ENCODE data around the gene GAB1.

GAB1 gene

DNA sequence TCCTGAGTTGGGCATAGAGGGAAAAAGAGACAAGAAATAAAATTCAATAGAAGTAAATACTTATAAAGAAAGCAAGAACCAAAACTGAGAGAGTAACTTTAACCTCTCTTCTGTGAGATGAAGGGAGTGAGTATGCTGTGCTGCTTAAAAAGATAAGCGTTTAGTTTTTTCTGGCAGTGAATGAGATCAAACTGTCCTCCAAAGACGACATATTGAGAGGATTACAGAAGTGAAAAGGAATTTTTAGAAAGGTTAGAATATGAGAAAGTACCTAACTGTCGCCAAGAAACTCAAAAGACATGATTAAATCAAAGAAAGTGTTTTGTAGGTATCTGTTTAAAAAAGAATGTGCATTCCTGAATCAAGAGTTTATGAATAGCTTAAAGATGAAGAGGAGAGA, 16.0 kb downstream of the GAB1 start:
- TF ChIP-seq, protein P1, sequence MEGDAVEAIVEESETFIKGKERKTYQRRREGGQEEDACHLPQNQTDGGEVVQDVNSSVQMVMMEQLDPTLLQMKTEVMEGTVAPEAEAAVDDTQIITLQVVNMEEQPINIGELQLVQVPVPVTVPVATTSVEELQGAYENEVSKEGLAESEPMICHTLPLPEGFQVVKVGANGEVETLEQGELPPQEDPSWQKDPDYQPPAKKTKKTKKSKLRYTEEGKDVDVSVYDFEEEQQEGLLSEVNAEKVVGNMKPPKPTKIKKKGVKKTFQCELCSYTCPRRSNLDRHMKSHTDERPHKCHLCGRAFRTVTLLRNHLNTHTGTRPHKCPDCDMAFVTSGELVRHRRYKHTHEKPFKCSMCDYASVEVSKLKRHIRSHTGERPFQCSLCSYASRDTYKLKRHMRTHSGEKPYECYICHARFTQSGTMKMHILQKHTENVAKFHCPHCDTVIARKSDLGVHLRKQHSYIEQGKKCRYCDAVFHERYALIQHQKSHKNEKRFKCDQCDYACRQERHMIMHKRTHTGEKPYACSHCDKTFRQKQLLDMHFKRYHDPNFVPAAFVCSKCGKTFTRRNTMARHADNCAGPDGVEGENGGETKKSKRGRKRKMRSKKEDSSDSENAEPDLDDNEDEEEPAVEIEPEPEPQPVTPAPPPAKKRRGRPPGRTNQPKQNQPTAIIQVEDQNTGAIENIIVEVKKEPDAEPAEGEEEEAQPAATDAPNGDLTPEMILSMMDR (IDR thresholded peaks at IDR 0.05; ENCODE audit: low read depth, low read length): no peak

DNA sequence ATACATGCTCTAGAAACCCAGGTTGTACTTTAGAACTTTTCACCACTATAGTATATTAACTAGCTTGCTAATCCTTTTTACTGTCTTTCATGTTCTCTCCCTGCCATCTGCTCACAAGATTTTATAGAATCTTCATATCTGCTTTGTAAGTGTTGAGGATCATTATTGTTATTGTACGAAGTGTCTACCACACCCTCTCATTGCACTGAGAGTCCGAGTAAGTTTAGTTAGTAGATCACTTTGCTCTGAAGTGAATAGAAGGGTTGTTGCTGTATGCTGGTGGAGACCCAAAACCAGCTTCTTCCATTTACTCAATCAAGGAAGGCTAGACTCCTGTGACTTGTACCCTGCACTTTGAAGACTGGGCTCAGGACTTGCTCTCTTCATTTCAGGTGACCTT, 17.1 kb downstream of the GAB1 start:
- TF ChIP-seq, protein P1 (IDR thresholded peaks at IDR 0.05; ENCODE audit: low read depth, low read length): no peak
- DNase-seq (ENCODE audit: extremely low read depth, low read depth): no peak

More for the DNA sequence above, 16.0 kb downstream of the GAB1 start:
- DNase-seq (ENCODE audit: extremely low read depth, low read depth): no peak

DNA sequence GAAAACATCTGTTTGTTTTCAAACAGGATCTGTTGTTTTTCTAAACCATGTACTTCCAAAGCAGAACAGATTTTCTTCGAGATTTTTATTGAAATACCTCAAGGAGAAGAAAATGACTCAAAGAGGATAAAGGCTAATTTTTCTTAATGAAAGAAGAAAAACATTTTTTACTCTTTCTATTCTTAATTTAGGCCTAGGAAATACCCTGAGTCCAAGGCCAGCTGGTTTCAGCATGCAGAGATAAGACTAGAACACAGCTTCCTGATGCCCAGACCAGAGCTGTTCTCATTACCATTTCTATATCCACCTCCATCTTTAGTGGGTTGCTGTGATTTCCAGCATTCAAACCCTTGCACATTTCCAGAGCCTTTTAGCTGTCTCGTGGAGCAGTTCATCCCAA, 18.3 kb downstream of the GAB1 start:
- TF ChIP-seq, protein P1 (IDR thresholded peaks at IDR 0.05; ENCODE audit: low read depth, low read length): no peak
- DNase-seq (ENCODE audit: extremely low read depth, low read depth): no peak

DNA sequence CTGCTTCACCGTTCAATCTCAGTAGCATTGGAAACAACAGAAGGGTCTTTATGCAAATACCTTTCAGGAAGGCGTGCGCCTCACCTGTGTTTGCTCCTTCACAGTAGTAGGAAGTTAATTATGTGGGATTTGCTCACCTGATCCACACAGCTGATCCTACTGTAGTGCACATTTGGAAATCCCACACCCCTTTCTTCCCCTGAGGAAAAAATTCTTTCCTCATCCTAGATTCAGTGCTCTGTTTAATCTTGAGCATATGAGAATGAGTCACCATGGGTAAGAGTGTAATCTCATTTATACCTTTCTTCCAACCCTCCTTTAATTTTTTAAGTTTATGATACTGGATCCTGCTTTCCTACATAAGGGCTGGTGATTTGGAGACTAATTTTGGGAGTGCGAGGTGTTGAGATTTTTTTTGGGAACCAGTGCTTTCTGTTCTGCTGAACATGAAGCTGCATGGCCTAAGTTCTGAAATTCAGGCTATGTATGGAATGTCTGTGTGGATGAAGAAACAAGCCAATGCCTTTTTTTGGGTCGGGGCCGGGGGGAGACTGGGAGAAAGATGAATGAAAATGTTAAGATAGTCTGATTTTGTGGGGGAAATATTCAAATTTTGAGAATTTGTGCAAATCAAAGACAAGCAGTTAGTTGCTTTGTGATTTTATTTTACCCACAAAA, 19.0 kb downstream of the GAB1 start:
- no peak for DNase-seq (ENCODE audit: extremely low read depth, low read depth)
- TF ChIP-seq, protein P1 (IDR thresholded peaks at IDR 0.05; ENCODE audit: low read depth, low read length): no peak

DNA sequence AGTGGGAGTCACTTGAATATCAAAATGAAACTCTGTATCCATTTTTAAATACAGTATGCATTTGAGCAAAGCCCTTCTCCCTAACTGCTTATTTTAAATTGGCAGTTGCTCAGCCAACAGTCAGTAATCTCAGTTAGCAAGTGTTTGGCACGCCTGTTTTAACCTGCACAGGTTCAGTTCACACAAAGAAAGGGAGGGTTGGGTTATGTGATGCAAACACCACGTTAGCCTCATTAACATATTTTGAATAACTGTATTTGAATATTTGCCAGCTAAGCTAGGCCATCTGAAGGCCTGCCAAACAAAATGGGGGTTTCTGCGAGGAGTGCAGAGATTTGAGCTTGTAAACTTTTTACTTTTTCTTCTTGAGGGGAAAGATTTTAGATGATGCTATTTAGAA, 19.8 kb downstream of the GAB1 start:
- TF ChIP-seq, protein P1 (IDR thresholded peaks at IDR 0.05; ENCODE audit: low read depth, low read length): no peak
- no peak for DNase-seq (ENCODE audit: extremely low read depth, low read depth)

DNA sequence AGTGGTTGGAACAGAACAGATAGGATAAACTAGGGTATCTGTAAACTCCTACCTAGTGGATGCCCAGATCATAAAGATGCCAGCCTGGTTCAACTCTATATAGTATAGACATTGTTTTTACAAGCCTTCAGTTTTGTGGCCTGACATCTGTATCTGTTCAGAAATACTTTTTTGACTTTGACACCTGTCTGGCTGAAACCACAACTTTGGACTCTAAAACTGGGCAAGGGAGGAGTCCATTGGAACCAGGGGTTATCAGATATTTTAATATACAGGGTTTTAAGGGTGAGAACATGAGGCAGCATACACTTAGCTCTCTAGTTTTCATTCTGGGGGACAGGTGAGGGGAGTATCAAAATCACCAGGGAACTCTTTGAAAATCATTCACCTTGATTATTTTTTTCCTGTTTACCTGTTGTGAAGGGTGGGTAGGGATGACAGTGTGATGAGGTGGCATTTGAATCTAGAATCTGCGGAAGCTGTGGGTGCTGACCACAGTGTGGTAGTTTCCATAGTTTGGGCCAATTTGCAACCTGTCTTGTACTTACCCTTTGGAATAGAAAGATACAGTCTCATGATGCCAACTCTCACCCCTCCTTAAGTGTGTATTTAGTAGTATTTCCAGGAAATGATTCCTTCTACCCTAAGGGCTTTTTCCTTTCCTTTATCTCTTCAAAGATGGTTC, 20.6 kb downstream of the GAB1 start:
- DNase-seq (ENCODE audit: extremely low read depth, low read depth): no peak
- TF ChIP-seq, protein P1 (IDR thresholded peaks at IDR 0.05; ENCODE audit: low read depth, low read length): no peak

DNA sequence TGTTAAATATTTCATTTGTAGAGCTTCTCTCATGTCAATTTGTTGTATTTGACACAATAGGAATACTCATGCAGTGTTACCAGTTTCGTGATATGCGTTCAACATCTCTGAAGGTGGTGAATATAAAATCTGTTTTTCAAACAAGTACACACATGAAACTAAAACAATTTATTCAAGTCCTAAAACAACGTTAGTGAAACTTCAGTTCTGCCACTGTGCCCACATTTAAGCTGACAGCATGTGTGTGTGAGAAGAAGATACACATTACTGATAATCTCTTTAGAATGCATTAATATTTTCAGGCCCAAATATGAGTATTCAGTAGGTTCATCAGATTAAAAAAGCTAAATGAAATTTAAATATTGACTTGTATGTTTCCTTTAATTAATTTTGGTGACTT, 21.7 kb downstream of the GAB1 start:
- no peak for DNase-seq (ENCODE audit: extremely low read depth, low read depth)
- TF ChIP-seq, protein P1 (IDR thresholded peaks at IDR 0.05; ENCODE audit: low read depth, low read length): no peak

Measured in AG09319 (cell line).